ENCODE results near the gene WIF1. TPM values are rescaled to one million over a fixed set of nuclear protein-coding genes. Genes with fewer than 3 reads are reported as not detected.

The WIF1 gene
- total RNA-seq, 1 donor from 2014 or later: not detected

GRCh38 chr12:65082406-65082805 is 38.7 kb downstream of the WIF1 start:
- intact Hi-C loops (cut with micrococcal nuclease): no loop called here
- Mint-ChIP-seq H3K4me1 (no peaks in the 10 kb centered on the region), H3K36me3 (ENCODE audit: low read depth) (no peaks in the 10 kb centered on the region), H3K9me3 (no peaks in the 10 kb centered on the region), H3K27me3 (peaks cover 21% of the 10 kb centered on the region), H3K27ac (no peak overlapping the region), H3K4me3 (no peak overlapping the region)
- ChIA-PET POLR2A (no interaction called here), CTCF (no interaction called here)
- DNase-seq: no peak
- no peak for TF ChIP-seq CTCF (IDR thresholded peaks at IDR 0.05)
- no peak for ATAC-seq (ENCODE audit: low read depth)

- Mint-ChIP-seq H3K9me3 (no peaks in the 10 kb centered on the region), H3K4me3 (no peak overlapping the region), H3K27me3 (peaks cover 18% of the 10 kb centered on the region), H3K36me3 (ENCODE audit: low read depth) (no peaks in the 10 kb centered on the region), H3K4me1 (no peaks in the 10 kb centered on the region), H3K27ac (no peak overlapping the region)
- TF ChIP-seq CTCF (IDR thresholded peaks at IDR 0.05): no peak
- intact Hi-C loops (cut with micrococcal nuclease): no loop called here
- ATAC-seq (ENCODE audit: low read depth) (no peak), DNase-seq (no peak)
- ChIA-PET CTCF (no interaction called here), POLR2A (no interaction called here)
Observed at GRCh38 chr12:65081496-65081895, 39.6 kb downstream of the WIF1 start.

- H3K9me3 Mint-ChIP-seq: no peaks in the 10 kb centered on the region
- intact Hi-C loops (cut with micrococcal nuclease): no loop called here
- H3K27ac Mint-ChIP-seq: no peak overlapping the region
- ChIA-PET POLR2A (no interaction called here), CTCF (no interaction called here)
- no peaks in the 10 kb centered on the region for H3K36me3 Mint-ChIP-seq (ENCODE audit: low read depth)
- H3K4me3 Mint-ChIP-seq: no peak overlapping the region
- ATAC-seq (ENCODE audit: low read depth): no peak
- H3K4me1 Mint-ChIP-seq: peaks cover 5% of the 10 kb centered on the region
- no peak for TF ChIP-seq CTCF (IDR thresholded peaks at IDR 0.05)
- H3K27me3 Mint-ChIP-seq: peaks cover 15% of the 10 kb centered on the region
- DNase-seq: no peak
Observed at GRCh38 chr12:65074932-65075331, 46.2 kb downstream of the WIF1 start.

- H3K36me3 Mint-ChIP-seq (ENCODE audit: low read depth): no peaks in the 10 kb centered on the region
- peaks cover 5% of the 10 kb centered on the region for H3K4me1 Mint-ChIP-seq
- no peak overlapping the region for H3K27ac Mint-ChIP-seq
- intact Hi-C loops (cut with micrococcal nuclease): loop anchor here (2.0 kb wide), 1 partner anchor 163 kb away; no protein-coding TSS in a partner anchor
- ChIA-PET POLR2A (no interaction called here), CTCF (no interaction called here)
- DNase-seq: no peak
- ATAC-seq (ENCODE audit: low read depth): no peak
- no peaks in the 10 kb centered on the region for H3K9me3 Mint-ChIP-seq
- no peak overlapping the region for H3K4me3 Mint-ChIP-seq
- peaks cover 7% of the 10 kb centered on the region for H3K27me3 Mint-ChIP-seq
- no peak for TF ChIP-seq CTCF (IDR thresholded peaks at IDR 0.05)
Observed at GRCh38 chr12:65069336-65069735, 51.8 kb downstream of the WIF1 start.

- peaks cover 11% of the 10 kb centered on the region for H3K27me3 Mint-ChIP-seq
- H3K36me3 Mint-ChIP-seq (ENCODE audit: low read depth): no peaks in the 10 kb centered on the region
- H3K4me3 Mint-ChIP-seq: no peak overlapping the region
- POLR2A ChIA-PET: no interaction called here
- H3K9me3 Mint-ChIP-seq: no peaks in the 10 kb centered on the region
- intact Hi-C loops (cut with micrococcal nuclease): no loop called here
- no peak for DNase-seq
- ATAC-seq (ENCODE audit: low read depth): no peak
- TF ChIP-seq CTCF (IDR thresholded peaks at IDR 0.05): no peak
- no peak overlapping the region for H3K27ac Mint-ChIP-seq
- H3K4me1 Mint-ChIP-seq: no peaks in the 10 kb centered on the region
- CTCF ChIA-PET: no interaction called here
Observed at GRCh38 chr12:65067383-65067782, 53.7 kb downstream of the WIF1 start.
